ENCODE data around the gene FAM53B. TPM values are rescaled to one million over a fixed set of nuclear protein-coding genes. Genes with fewer than 3 reads are reported as not detected.

FAM53B gene
- polyA plus RNA-seq, 1 of the 3 experiments (the other 2 are of a cell fraction): 5.6 TPM

GRCh38 chr10:124705817-124706461 lies 38.2 kb downstream of the FAM53B start:
- H3K4me1 ChIP-seq (ENCODE audit: control insufficient read depth in 1 of 2, insufficient read depth in 2 of 2, low read depth in 1 of 2, low read length in 1 of 2): peaks cover 0 to 89% of the 10 kb centered on the region in 2 experiments; a peak in 2 of 4 replicates
- H3K9me2 ChIP-seq: no peaks in the 10 kb centered on the region
- H3K9me3 ChIP-seq: no peaks in the 10 kb centered on the region
- H2AFZ ChIP-seq (ENCODE audit: low read depth): no peak overlapping the region
- no peaks in the 10 kb centered on the region for H3F3A ChIP-seq (replicated peaks; ENCODE audit: insufficient read depth)
- ChIA-PET CTCF (interaction anchor here (1.1 to 2.7 kb wide), 3 partner anchors 12 to 175 kb away, joined by 3 to 8 read pairs (median 4); no protein-coding TSS in a partner anchor), POLR2A (interaction anchor here (0.7 to 1.2 kb wide), 3 partner anchors 12 to 56 kb away, joined by 3 to 4 read pairs (median 3); no protein-coding TSS in a partner anchor)
- DNase-seq: no peak
- peaks cover 0 to 22% of the 10 kb centered on the region in 2 experiments for H3K36me3 ChIP-seq (replicated peaks in 1 of 2; ENCODE audit: control insufficient read depth in 1 of 2, insufficient read depth in 2 of 2, low read length in 1 of 2)
- H3K79me2 ChIP-seq (ENCODE audit: insufficient read depth): no peaks in the 10 kb centered on the region; the same call in 1 of the 2 replicates
- H3K27me3 ChIP-seq (ENCODE audit: insufficient read depth): no peaks in the 10 kb centered on the region
- TF ChIP-seq EZH2phosphoT487 (IDR thresholded peaks at IDR 0.05; ENCODE audit: borderline replicate concordance, low read depth) (no peak), RXRA (IDR thresholded peaks at IDR 0.05; ENCODE audit: borderline replicate concordance, low read depth) (no peak), MXI1 (IDR thresholded peaks at IDR 0.05; ENCODE audit: low read depth, low read length) (no peak), USF2 (IDR thresholded peaks at IDR 0.05; ENCODE audit: borderline replicate concordance, low read depth, low read length) (no peak), EP300 (IDR thresholded peaks at IDR 0.05; ENCODE audit: borderline replicate concordance in 1 of 2, low read depth in 1 of 2, low read length in 1 of 2) (no peak), NRF1 (IDR thresholded peaks at IDR 0.05; ENCODE audit: low read depth, low read length) (no peak), GABPA (IDR thresholded peaks at IDR 0.05; ENCODE audit: low read depth) (no peak), TCF12 (IDR thresholded peaks at IDR 0.05) (no peak), POLR2AphosphoS5 (IDR thresholded peaks at IDR 0.05; ENCODE audit: low read depth, low read length) (no peak), CTCF (IDR thresholded peaks at IDR 0.05) (no peak), USF1 (IDR thresholded peaks at IDR 0.05; ENCODE audit: borderline replicate concordance, low read depth) (no peak), MAX (IDR thresholded peaks at IDR 0.05; ENCODE audit: low read depth) (no peak)
- no peak overlapping the region for H3K9ac ChIP-seq
- no peak overlapping the region for H3K4me2 ChIP-seq
- peak overlapping the region in 1 of 2 experiments; percentile 28; a peak in 1 of 4 replicates for H3K27ac ChIP-seq (ENCODE audit: low read depth in 2 of 2, low read length in 1 of 2)
- H3K4me3 ChIP-seq (ENCODE audit: low read depth in 2 of 2, low read length in 1 of 2): no peak overlapping the region
- H4K20me1 ChIP-seq (ENCODE audit: insufficient read depth): no peaks in the 10 kb centered on the region
- WGBS (ENCODE audit: low lambda C conversion rate): 95% methylated on average over 10 of the region's 12 CpGs
